PFSK-1 (cell line): Measurements from ENCODE around the gene BBS12.

Experiments used
- FOXP2 ChIP-seq: optimal IDR thresholded peaks from 2 replicates; pipeline ENCODE3; 2011; ENCODE audit warnings: borderline replicate concordance, control low read depth, inconsistent platforms; ENCODE audit not compliant: insufficient read depth; ENCODE audit errors: extremely low read length, extremely low read depth
- POLR2AphosphoS5 ChIP-seq: IDR thresholded peaks from 2 replicates; pipeline ENCODE4 v1.6.1; 2012; ENCODE audit warnings: low read depth, mild to moderate bottlenecking, control low read depth, low read length, moderate library complexity
- SIN3A ChIP-seq: IDR thresholded peaks from 2 replicates; pipeline ENCODE4 v1.6.1; 2012; ENCODE audit warnings: mild to moderate bottlenecking, low read length, moderate library complexity, borderline replicate concordance; ENCODE audit not compliant: insufficient read depth
- TAF1 ChIP-seq: IDR thresholded peaks from 2 replicates; pipeline ENCODE4 v1.6.1; 2012; ENCODE audit warnings: low read length, control low read depth, borderline replicate concordance; ENCODE audit not compliant: insufficient read depth
- TF ChIP-seq, protein P1 (sequence below), 2 experiments: IDR thresholded peaks; 2 replicates each; pipeline versions ENCODE4 v1.6.1 to v1.8.0; 2011 to 2012; ENCODE audit warnings: low read depth in 2 of 2, low read length in 2 of 2, control low read depth in 1 of 2, inconsistent platforms in 1 of 2, mild to moderate bottlenecking in 1 of 2, moderate library complexity in 1 of 2; ENCODE audit not compliant: insufficient read depth in 1 of 2

DNA sequence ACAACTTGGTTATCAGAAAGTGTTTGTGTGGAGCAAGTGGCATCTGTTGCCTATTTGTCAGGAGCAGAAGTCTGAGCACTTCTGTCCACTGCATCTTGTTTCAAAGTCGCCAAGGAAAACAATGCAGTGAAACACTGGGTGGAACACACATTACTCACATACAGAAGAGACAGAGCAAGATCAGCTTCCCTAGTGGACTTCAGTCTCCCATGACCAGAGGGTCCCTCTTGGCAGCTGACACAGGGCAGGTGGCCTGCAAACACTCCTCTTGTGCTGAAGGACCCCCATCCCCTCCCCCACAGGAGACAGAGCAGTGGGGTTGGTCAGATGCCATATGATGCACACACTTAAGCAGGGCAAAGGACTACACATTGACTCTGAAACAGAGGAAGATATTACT is 3.6 kb upstream of the BBS12 start:
- TF ChIP-seq POLR2AphosphoS5, result no peak
- no peak for TF ChIP-seq SIN3A
- TF ChIP-seq, protein P1, sequence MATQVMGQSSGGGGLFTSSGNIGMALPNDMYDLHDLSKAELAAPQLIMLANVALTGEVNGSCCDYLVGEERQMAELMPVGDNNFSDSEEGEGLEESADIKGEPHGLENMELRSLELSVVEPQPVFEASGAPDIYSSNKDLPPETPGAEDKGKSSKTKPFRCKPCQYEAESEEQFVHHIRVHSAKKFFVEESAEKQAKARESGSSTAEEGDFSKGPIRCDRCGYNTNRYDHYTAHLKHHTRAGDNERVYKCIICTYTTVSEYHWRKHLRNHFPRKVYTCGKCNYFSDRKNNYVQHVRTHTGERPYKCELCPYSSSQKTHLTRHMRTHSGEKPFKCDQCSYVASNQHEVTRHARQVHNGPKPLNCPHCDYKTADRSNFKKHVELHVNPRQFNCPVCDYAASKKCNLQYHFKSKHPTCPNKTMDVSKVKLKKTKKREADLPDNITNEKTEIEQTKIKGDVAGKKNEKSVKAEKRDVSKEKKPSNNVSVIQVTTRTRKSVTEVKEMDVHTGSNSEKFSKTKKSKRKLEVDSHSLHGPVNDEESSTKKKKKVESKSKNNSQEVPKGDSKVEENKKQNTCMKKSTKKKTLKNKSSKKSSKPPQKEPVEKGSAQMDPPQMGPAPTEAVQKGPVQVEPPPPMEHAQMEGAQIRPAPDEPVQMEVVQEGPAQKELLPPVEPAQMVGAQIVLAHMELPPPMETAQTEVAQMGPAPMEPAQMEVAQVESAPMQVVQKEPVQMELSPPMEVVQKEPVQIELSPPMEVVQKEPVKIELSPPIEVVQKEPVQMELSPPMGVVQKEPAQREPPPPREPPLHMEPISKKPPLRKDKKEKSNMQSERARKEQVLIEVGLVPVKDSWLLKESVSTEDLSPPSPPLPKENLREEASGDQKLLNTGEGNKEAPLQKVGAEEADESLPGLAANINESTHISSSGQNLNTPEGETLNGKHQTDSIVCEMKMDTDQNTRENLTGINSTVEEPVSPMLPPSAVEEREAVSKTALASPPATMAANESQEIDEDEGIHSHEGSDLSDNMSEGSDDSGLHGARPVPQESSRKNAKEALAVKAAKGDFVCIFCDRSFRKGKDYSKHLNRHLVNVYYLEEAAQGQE (IDR thresholded peaks at IDR 0.05; ENCODE audit: insufficient read depth in 1 of 2, low read depth in 2 of 2, low read length in 2 of 2), result no peak
- TF ChIP-seq TAF1, result no peak
- no peak for TF ChIP-seq FOXP2
